NT2/D1 (cell line): ENCODE data around the gene FIGNL2.

Experiments used
- DNase-seq: peaks from one replicate; pipeline ENCODE4 v3.0.0-alpha.2; 2011; ENCODE audit warnings: low read depth, low spot score
- H3K27me3 ChIP-seq: 2 replicates; pipeline ENCODE4 v1.6.0; 2011; ENCODE audit warnings: mild to moderate bottlenecking; ENCODE audit not compliant: insufficient read length, insufficient read depth
- H3K36me3 ChIP-seq: 2 replicates; pipeline ENCODE4 v1.6.1; 2011; ENCODE audit warnings: mild to moderate bottlenecking, low read length, mixed read lengths; ENCODE audit not compliant: insufficient read depth, insufficient read length
- H3K4me1 ChIP-seq: 2 replicates; pipeline ENCODE4 v1.5.1; 2011; ENCODE audit not compliant: insufficient read depth, insufficient read length
- H3K4me3 ChIP-seq: 2 replicates; pipeline ENCODE4 v1.5.1; 2011; ENCODE audit warnings: low read depth; ENCODE audit not compliant: insufficient read length
- H3K9ac ChIP-seq: 2 replicates; pipeline ENCODE4 v1.6.0; 2011; ENCODE audit warnings: low read depth; ENCODE audit not compliant: insufficient read length
- H3K9me3 ChIP-seq: 2 replicates; pipeline ENCODE4 v1.5.1; 2011; ENCODE audit warnings: mild to moderate bottlenecking, low read length; ENCODE audit not compliant: insufficient read depth
- SUZ12 ChIP-seq: IDR thresholded peaks from 2 replicates; pipeline ENCODE4 v1.6.1; 2011; ENCODE audit not compliant: insufficient read length, insufficient read depth; ENCODE audit errors: extremely low read depth
- YY1 ChIP-seq: IDR thresholded peaks from 2 replicates; pipeline ENCODE4 v1.6.1; 2011; ENCODE audit not compliant: insufficient read length, insufficient read depth
- ZNF274 ChIP-seq: IDR thresholded peaks from 2 replicates; pipeline ENCODE4 v1.6.1; 2011; ENCODE audit warnings: mild to moderate bottlenecking, low read depth, low read length

FIGNL2 gene

GRCh38 chr12:51846271-51846691, 2.2 kb downstream of the FIGNL2 start:
- H3K27me3 ChIP-seq: no peaks in the 10 kb centered on the region
- H3K9me3 ChIP-seq: no peaks in the 10 kb centered on the region
- peaks cover 21% of the 10 kb centered on the region for H3K36me3 ChIP-seq
- peaks cover 45% of the 10 kb centered on the region for H3K4me1 ChIP-seq
- TF ChIP-seq ZNF274 (no peak), SUZ12 (no peak), YY1 (no peak)
- H3K4me3 ChIP-seq: peak overlapping the region; percentile 6
- H3K9ac ChIP-seq: peak overlapping the region; percentile 71
- no peak for DNase-seq

- Histone ChIP-seq H3K9me3 (no peaks in the 10 kb centered on the region), H3K4me3 (no peak overlapping the region), H3K27me3 (no peaks in the 10 kb centered on the region), H3K36me3 (peaks cover 16% of the 10 kb centered on the region), H3K9ac (no peak overlapping the region), H3K4me1 (peaks cover 47% of the 10 kb centered on the region)
- TF ChIP-seq ZNF274: no peak
- no peak for TF ChIP-seq SUZ12
- TF ChIP-seq YY1: no peak
- no peak for DNase-seq
Observed at GRCh38 chr12:51845482-51845881, 3.0 kb downstream of the FIGNL2 start.

DNA sequence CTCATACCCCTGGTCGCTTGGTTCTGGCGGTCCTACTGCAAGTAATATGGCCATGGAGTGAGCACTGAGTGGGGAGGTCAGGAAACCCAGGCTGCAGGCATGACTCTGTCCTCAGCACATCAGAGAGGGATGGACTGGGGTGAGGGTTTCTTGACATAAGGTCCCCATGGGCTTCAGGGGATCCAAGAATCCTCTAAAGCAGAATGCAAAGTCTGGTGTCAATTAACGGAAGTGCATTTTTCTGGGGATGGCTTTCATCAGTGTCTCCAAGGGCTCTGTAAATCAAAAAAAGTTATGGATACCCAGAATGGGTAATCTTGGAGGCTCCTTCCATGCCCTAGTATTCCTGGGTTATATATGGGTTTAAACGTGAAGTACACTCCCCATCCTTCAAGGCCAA, 3.7 kb downstream of the FIGNL2 start:
- Histone ChIP-seq H3K36me3 (peaks cover 18% of the 10 kb centered on the region), H3K4me3 (no peak overlapping the region), H3K4me1 (peaks cover 41% of the 10 kb centered on the region), H3K9ac (no peak overlapping the region), H3K27me3 (no peaks in the 10 kb centered on the region), H3K9me3 (no peaks in the 10 kb centered on the region)
- TF ChIP-seq ZNF274 (no peak), YY1 (no peak)
- no peak for DNase-seq

GRCh38 chr12:51841727-51842126, 6.8 kb downstream of the FIGNL2 start:
- no peaks in the 10 kb centered on the region for H3K27me3 ChIP-seq

DNA sequence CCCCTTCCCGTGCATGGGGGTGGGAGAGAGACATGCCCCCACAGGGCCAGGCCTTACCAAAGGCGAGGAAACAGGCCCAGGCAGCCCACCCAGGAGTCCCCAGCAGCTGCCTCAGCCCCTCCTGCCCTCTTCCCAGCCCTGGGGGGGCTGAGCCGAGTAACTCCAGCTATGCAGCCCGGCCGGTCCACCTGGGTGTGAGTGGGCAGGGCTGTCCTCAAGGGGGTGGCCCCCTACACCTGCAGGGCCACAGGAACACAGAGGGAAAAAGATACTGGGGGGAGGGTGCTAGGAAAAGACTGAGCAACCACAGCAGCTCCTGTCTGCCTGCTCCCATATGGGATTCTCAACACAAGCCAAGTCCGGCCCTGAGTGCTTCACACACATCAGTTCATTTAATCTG, 7.6 kb downstream of the FIGNL2 start:
- Histone ChIP-seq H3K27me3 (no peaks in the 10 kb centered on the region), H3K4me1 (peaks cover 52% of the 10 kb centered on the region), H3K9me3 (no peaks in the 10 kb centered on the region), H3K4me3 (no peak overlapping the region), H3K36me3 (peaks cover 20% of the 10 kb centered on the region), H3K9ac (no peak overlapping the region)
- no peak for TF ChIP-seq ZNF274
- no peak for TF ChIP-seq YY1
- no peak for TF ChIP-seq SUZ12
- DNase-seq: no peak

More at GRCh38 chr12:51841727-51842126, 6.8 kb downstream of the FIGNL2 start:
- no peak for TF ChIP-seq ZNF274
- TF ChIP-seq YY1: no peak
- no peak for TF ChIP-seq SUZ12
- peak overlapping the region; percentile 7 for H3K9ac ChIP-seq
- no peak overlapping the region for H3K4me3 ChIP-seq
- peaks cover 22% of the 10 kb centered on the region for H3K36me3 ChIP-seq
- H3K4me1 ChIP-seq: peaks cover 54% of the 10 kb centered on the region
- no peak for DNase-seq
- H3K9me3 ChIP-seq: no peaks in the 10 kb centered on the region

- Histone ChIP-seq H3K4me1 (peaks cover 51% of the 10 kb centered on the region), H3K9ac (no peak overlapping the region), H3K36me3 (peaks cover 10% of the 10 kb centered on the region), H3K9me3 (no peaks in the 10 kb centered on the region), H3K27me3 (no peaks in the 10 kb centered on the region), H3K4me3 (no peak overlapping the region)
- DNase-seq: no peak
- TF ChIP-seq SUZ12: no peak
- no peak for TF ChIP-seq YY1
- no peak for TF ChIP-seq ZNF274
Observed at GRCh38 chr12:51839310-51839947, 9.1 kb downstream of the FIGNL2 start.

- Histone ChIP-seq H3K4me1 (peaks cover 47% of the 10 kb centered on the region), H3K9ac (no peak overlapping the region), H3K9me3 (no peaks in the 10 kb centered on the region), H3K27me3 (no peaks in the 10 kb centered on the region), H3K4me3 (no peak overlapping the region), H3K36me3 (peaks cover 7% of the 10 kb centered on the region)
- TF ChIP-seq ZNF274: no peak
- TF ChIP-seq YY1: no peak
- TF ChIP-seq SUZ12: no peak
- DNase-seq: no peak
Observed at GRCh38 chr12:51838762-51839161, 9.8 kb downstream of the FIGNL2 start.
